Endothelial cell of umbilical vein (primary cell): ENCODE measurements around the gene EOGT. TPM values are rescaled to one million over a fixed set of nuclear protein-coding genes. Genes with fewer than 3 reads are reported as not detected.

Experiments
- Bru-seq: library from RNA; stranded (reverse); fragments of 400-500 nt; gene quantifications from one replicate; lab custom pipeline; 2021; lab: Mats Ljungman, UMichigan
- BruChase-seq, 2 experiments: library from RNA; stranded (reverse); fragments of 400-500 nt; gene quantifications; one replicate each; lab custom pipeline; 2021; lab: Mats Ljungman, UMichigan
- BruUV-seq: library from RNA; stranded (reverse); fragments of 400-500 nt; replicated peaks from 2 replicates; lab custom pipeline; 2021; lab: Mats Ljungman, UMichigan
- CTCF ChIA-PET: fragments of 300-600, 350-600 bp; sonication (Branson Sonifier 250); formaldehyde crosslinking; loops from one replicate; lab custom pipeline; 2021; ENCODE audit warnings: antibody characterized with exemption, inconsistent platforms; lab: Charles Lee
- POLR2A ChIA-PET: fragments of 300-600, 350-600 bp; sonication (Branson Sonifier 250); formaldehyde crosslinking; loops from one replicate; lab custom pipeline; 2021; ENCODE audit warnings: antibody characterized with exemption, inconsistent platforms; lab: Charles Lee
- DNase-seq: peaks from one replicate; pipeline ENCODE4 v3.0.0-alpha.2; 2011; ENCODE audit warnings: low read depth, low spot score
- FAIRE-seq: peaks from 2 replicates; lab custom pipeline; 2011; peaks lifted over from hg19 to GRCh38; lab: Jason Lieb, UNC
- H2AFZ ChIP-seq: 2 replicates; pipeline ENCODE4 v1.6.0; 2012; ENCODE audit warnings: low read depth, low read length, control low read depth, inconsistent platforms
- H3K27ac ChIP-seq: 2 replicates; pipeline ENCODE4 v1.5.1; 2011; ENCODE audit warnings: low read depth, mild to moderate bottlenecking, control low read depth, low read length, moderate library complexity; ENCODE audit not compliant: insufficient read depth
- H3K27me3 ChIP-seq, 2 experiments: 2 replicates each; pipeline versions ENCODE4 v1.6.0 to v1.6.1; 2011; ENCODE audit warnings: low read length in 2 of 2, mixed read lengths in 1 of 2; ENCODE audit not compliant: control insufficient read depth in 2 of 2, insufficient read depth in 2 of 2
- H3K36me3 ChIP-seq, 2 experiments: 2 replicates in 1 of 2; 3 replicates in 1 of 2; pipeline ENCODE4 v1.5.1; 2011; ENCODE audit warnings: low read length in 2 of 2, mild to moderate bottlenecking in 1 of 2, moderate library complexity in 1 of 2; ENCODE audit not compliant: control insufficient read depth in 2 of 2, insufficient read depth in 2 of 2; ENCODE audit errors: extremely low read depth in 1 of 2
- H3K4me1 ChIP-seq: 3 replicates; pipeline ENCODE4 v1.5.1; 2011; ENCODE audit warnings: mild to moderate bottlenecking, low read length; ENCODE audit not compliant: control insufficient read depth, insufficient read depth; ENCODE audit errors: extremely low read depth
- H3K4me2 ChIP-seq: 2 replicates; pipeline ENCODE4 v1.6.1; 2011; ENCODE audit warnings: low read length, control low read depth, mixed read lengths; ENCODE audit not compliant: insufficient read depth
- H3K4me3 ChIP-seq, 3 experiments: fragments of 200-600 bp in 1 of 3; sonication (generic), shearing (Covaris generic) in 1 of 3; replicated peaks in 1 of 3; 2 replicates each; pipeline ENCODE4 v1.5.1; 2011 to 2016; ENCODE audit warnings: control low read depth in 3 of 3, low read length in 3 of 3, mild to moderate bottlenecking in 2 of 3, inconsistent platforms in 1 of 3, low read depth in 1 of 3, moderate library complexity in 1 of 3; ENCODE audit not compliant: insufficient read depth in 1 of 3
- H3K79me2 ChIP-seq: 2 replicates; pipeline ENCODE4 v1.6.0; 2012; ENCODE audit warnings: low read length, inconsistent platforms; ENCODE audit not compliant: control insufficient read depth, insufficient read depth
- H3K9ac ChIP-seq: replicated peaks from 2 replicates; pipeline ENCODE3; 2011; ENCODE audit warnings: low read length, control low read depth; ENCODE audit not compliant: insufficient read depth; ENCODE audit errors: extremely low read depth
- H3K9me1 ChIP-seq: replicated peaks from 3 replicates; pipeline ENCODE4 v1.6.0; 2011; ENCODE audit warnings: mild to moderate bottlenecking, low read length; ENCODE audit not compliant: control insufficient read depth, insufficient read depth; ENCODE audit errors: extremely low read depth
- H3K9me3 ChIP-seq: replicated peaks from 2 replicates; pipeline ENCODE4 v1.5.1; 2012; ENCODE audit warnings: low read length, inconsistent platforms; ENCODE audit not compliant: control insufficient read depth, insufficient read depth
- H4K20me1 ChIP-seq: replicated peaks from 2 replicates; pipeline ENCODE3; 2011; ENCODE audit warnings: mild to moderate bottlenecking, low read length; ENCODE audit not compliant: control insufficient read depth, insufficient read depth; ENCODE audit errors: extremely low read depth
- CTCF ChIP-seq, 2 donors: IDR thresholded peaks; 1 replicate in 1 of 2; 2 replicates in 1 of 2; pipeline ENCODE4 v1.5.1; 2011; ENCODE audit warnings: low read length in 2 of 2, mild to moderate bottlenecking in 2 of 2, moderate library complexity in 2 of 2, control low read depth in 1 of 2, inconsistent platforms in 1 of 2, low read depth in 1 of 2; ENCODE audit not compliant: insufficient read depth in 1 of 2; ENCODE audit errors: extremely low read depth in 1 of 2
- EZH2 ChIP-seq: IDR thresholded peaks from 2 replicates; pipeline ENCODE4 v1.6.1; 2012; ENCODE audit warnings: borderline replicate concordance, low read depth, mild to moderate bottlenecking, moderate library complexity, low read length, inconsistent platforms; ENCODE audit not compliant: severe bottlenecking
- FOS ChIP-seq: IDR thresholded peaks from 2 replicates; pipeline ENCODE4 v1.6.1; 2011; ENCODE audit warnings: mild to moderate bottlenecking, low read length, moderate library complexity, borderline replicate concordance; ENCODE audit not compliant: insufficient read depth
- GATA2 ChIP-seq: IDR thresholded peaks from 2 replicates; pipeline ENCODE4 v1.7.0; 2011; ENCODE audit warnings: low read depth, mild to moderate bottlenecking, moderate library complexity, mixed read lengths, low read length; ENCODE audit not compliant: insufficient read length, insufficient read depth
- JUN ChIP-seq: IDR thresholded peaks from 2 replicates; pipeline ENCODE4 v1.6.1; 2011; ENCODE audit warnings: borderline replicate concordance, low read depth; ENCODE audit not compliant: insufficient read length, insufficient read depth
- MYC ChIP-seq: IDR thresholded peaks from one replicate; pipeline ENCODE4 v1.6.1; 2011; ENCODE audit warnings: mild to moderate bottlenecking, low read depth, low read length
- POLR2A ChIP-seq: IDR thresholded peaks from 2 replicates; pipeline ENCODE4 v1.6.1; 2012; ENCODE audit warnings: low read depth, mild to moderate bottlenecking, control low read depth, low read length
- POLR2AphosphoS5 ChIP-seq: IDR thresholded peaks from 2 replicates; pipeline ENCODE4 v1.6.1; 2012; ENCODE audit warnings: low read depth, mild to moderate bottlenecking, control low read depth, low read length, moderate library complexity; ENCODE audit not compliant: insufficient read depth
- dilution Hi-C: fragments of 300-500 bp; cut with MboI; formaldehyde crosslinking; loops from one replicate; pipeline ENCODE4 v1.15.0; 2019; ENCODE audit warnings: low sequenced_read_pairs; ENCODE audit not compliant: extremely low pct_ligation_motif_present
- intact Hi-C: fragments of 100-400 bp; cut with micrococcal nuclease; formaldehyde crosslinking; loops from one replicate; pipeline ENCODE4 v1.10.0; 2022
- long read RNA-seq: library from polyadenylated mRNA; stranded (forward); transcript quantifications from one replicate; pipeline ENCODE4 v2.0.0, GENCODE V29; 2021
- polyA minus RNA-seq, 3 experiments: library from RNA; depleted of rRNA, polyadenylated mRNA; stranded (reverse); fragments of >200 nt; gene quantifications; 1 replicate in 1 of 3; 2 replicates in 2 of 3; pipeline ENCODE4 v1.2.3, GENCODE V29; 2011
- polyA plus RNA-seq, 4 experiments: library from polyadenylated mRNA; depleted of rRNA in 3 of 4; stranded (reverse) in 3 of 4; unstranded in 1 of 4; fragments of >200 nt; gene quantifications; 2 replicates each; pipeline versions ENCODE4 v1.2.1 to v1.2.3, GENCODE V29; 2011 to 2012; ENCODE audit warnings: missing spikeins in 1 of 4
- total RNA-seq: library from RNA; stranded (reverse); gene quantifications from 2 replicates; pipeline ENCODE4 v1.2.3, GENCODE V29; 2021
- TF ChIP-seq, protein P1 (sequence below): IDR thresholded peaks from 2 replicates; pipeline ENCODE4 v1.6.1; 2011; ENCODE audit not compliant: insufficient read depth, insufficient read length

EOGT gene
- total RNA-seq: 99.4 and 103 TPM in 2 replicates
- polyA plus RNA-seq: 31.4 and 35.6 TPM in 2 replicates
- 34.3 and 35.6 TPM in 2 replicates for polyA plus RNA-seq (2011; cell fraction: cytosol; rRNA removed)
- polyA plus RNA-seq (2011; cell fraction: nucleus; rRNA removed): 65.5 and 78.1 TPM in 2 replicates
- 62.0 and 80.8 TPM in 2 replicates for polyA plus RNA-seq (2012)
- polyA minus RNA-seq: 98.8 and 103 TPM in 2 replicates
- polyA minus RNA-seq (2011; cell fraction: cytosol; rRNA and poly(A)+ RNA removed): 5.0 TPM
- polyA minus RNA-seq (2011; cell fraction: nucleus; rRNA and poly(A)+ RNA removed): 163 and 168 TPM in 2 replicates
- percentile 92 among the genes with signal in this experiment for Bru-seq, nascent RNA
- BruChase-seq, experiment 1, labeled RNA remaining after a 6-hour chase: percentile 93 among the genes with signal in this experiment
- percentile 94 among the genes with signal in this experiment for BruChase-seq, experiment 2, labeled RNA remaining after a 2-hour chase
- long read RNA-seq, full-length matches to known transcripts: 45 of 97 reads
- long read RNA-seq, partial matches to known transcripts: 17 of 97 reads
- long read RNA-seq, other reads (novel, unspliced or antisense): 35 of 97 reads

- Histone ChIP-seq H4K20me1 (no peaks in the 10 kb centered on the region), H3K27ac (peak within 1 kb of the TSS; percentile 97), H3K9me1 (no peaks in the 10 kb centered on the region), H3K4me2 (peak within 1 kb of the TSS; percentile 92), H3K36me3 (no peaks in the 10 kb centered on the region), H3K9ac (peak within 1 kb of the TSS; percentile 98), H3K27me3 (no peaks in the 10 kb centered on the region), H3K79me2 (peaks cover 12% of the 10 kb centered on the region), H3K9me3 (no peaks in the 10 kb centered on the region), H2AFZ (peak within 1 kb of the TSS; percentile 78), H3K4me1 (peaks cover 53% of the 10 kb centered on the region), H3K4me3 (peak within 1 kb of the TSS; percentile 56 to 80 (median 76))
- BruUV-seq: no TSS peak
- intact Hi-C loops: loop anchor here (1.0 to 2.0 kb wide), 3 partner anchors 20 to 71 kb away; partner anchors contain the start of gene ARL6IP5
- CTCF ChIA-PET: interaction anchor here (0.7 to 2.7 kb wide), 8 partner anchors 11 to 224 kb away, joined by 3 to 14 read pairs (median 4); partner anchors contain the start of gene TMF1
- TF ChIP-seq, protein P1, sequence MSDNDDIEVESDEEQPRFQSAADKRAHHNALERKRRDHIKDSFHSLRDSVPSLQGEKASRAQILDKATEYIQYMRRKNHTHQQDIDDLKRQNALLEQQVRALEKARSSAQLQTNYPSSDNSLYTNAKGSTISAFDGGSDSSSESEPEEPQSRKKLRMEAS: peak; percentile 83
- TF ChIP-seq CTCF (IDR thresholded peaks at IDR 0.05; ENCODE audit: extremely low read depth in 1 of 2, insufficient read depth in 1 of 2, low read depth in 1 of 2, low read length in 2 of 2): peak; percentile 56 to 77
- peak; percentile 94 for TF ChIP-seq POLR2A
- TF ChIP-seq JUN: no peak
- TF ChIP-seq MYC: peak; percentile 34
- TF ChIP-seq EZH2: no peak
- no peak for TF ChIP-seq GATA2
- TF ChIP-seq FOS: no peak
- TF ChIP-seq POLR2AphosphoS5: peak; percentile 96
- POLR2A ChIA-PET: interaction anchor here (0.7 to 1.9 kb wide), 3 partner anchors 19 to 259 kb away, joined by 4 to 8 read pairs (median 4); partner anchors contain the start of gene UBA3
- dilution Hi-C loops: no loop called here
- FAIRE-seq (peak; percentile 71), DNase-seq (peak; percentile 93)
Observed at GRCh38 chr3:69013253-69014021, at the start of gene EOGT. TSS of gene EOGT (minus strand) at chr3:69013684. CDS start at chr3:69009846, 3,838 bp downstream.
